IMR-90 (cell line): Measurements from ENCODE around the gene HORMAD2. TPM values are rescaled to one million over a fixed set of nuclear protein-coding genes. Genes with fewer than 3 reads are reported as not detected.

ENCODE experiments used
- ATAC-seq: fragments of 200-7000 bp; cut with Tn5 transposase; 2 replicates; pipeline ENCODE4 v1.9.1; 2020; ENCODE audit warnings: low read depth, mild to moderate bottlenecking, moderate library complexity
- BruUV-seq: library from RNA; stranded (reverse); fragments of 400-500 nt; replicated peaks from 2 replicates; lab custom pipeline; 2021; lab: Mats Ljungman, UMichigan
- CTCF ChIA-PET: fragments of 300-600 bp; formaldehyde crosslinking; extraction: SDS; loops from one replicate; lab custom pipeline; 2021; ENCODE audit warnings: antibody characterized with exemption; lab: Yijun Ruan, JAX
- POLR2A ChIA-PET: fragments of 300-600 bp; sonication (Branson Sonifier 250); formaldehyde crosslinking; loops from one replicate; lab custom pipeline; 2022; ENCODE audit warnings: antibody characterized with exemption; ENCODE audit not compliant: unreplicated experiment; lab: Charles Lee
- DNase-seq: peaks from one replicate; pipeline ENCODE4 v3.0.0; 2013
- H2AFZ ChIP-seq: replicated peaks from 2 replicates; pipeline ENCODE3; 2013; ENCODE audit warnings: low read length, mild to moderate bottlenecking; ENCODE audit not compliant: poor library complexity
- H2AK5ac ChIP-seq: 2 replicates; pipeline ENCODE4 v1.6.1; 2013; ENCODE audit warnings: low read depth, low read length, inconsistent platforms
- H2AK9ac ChIP-seq: replicated peaks from 2 replicates; pipeline ENCODE3; 2013; ENCODE audit warnings: mild to moderate bottlenecking, low read depth, low read length, moderate library complexity; ENCODE audit not compliant: poor library complexity
- H2BK120ac ChIP-seq: 2 replicates; pipeline ENCODE4 v1.6.1; 2013; ENCODE audit warnings: low read depth, low read length, inconsistent platforms
- H2BK15ac ChIP-seq: 3 replicates; pipeline ENCODE4 v1.6.1; 2013; ENCODE audit warnings: low read depth, low read length, inconsistent platforms
- H2BK20ac ChIP-seq: 2 replicates; pipeline ENCODE4 v1.6.1; 2013; ENCODE audit warnings: low read depth, mild to moderate bottlenecking, inconsistent platforms, low read length, moderate library complexity
- H2BK5ac ChIP-seq: 2 replicates; pipeline ENCODE4 v1.6.1; 2013; ENCODE audit warnings: mild to moderate bottlenecking, low read depth, low read length, inconsistent platforms; ENCODE audit not compliant: poor library complexity, severe bottlenecking
- H3K14ac ChIP-seq: replicated peaks from 2 replicates; pipeline ENCODE4 v1.6.1; 2013; ENCODE audit warnings: low read depth, low read length, inconsistent platforms
- H3K18ac ChIP-seq: 2 replicates; pipeline ENCODE4 v1.6.1; 2013; ENCODE audit warnings: low read depth, low read length, control low read depth
- H3K23ac ChIP-seq: 2 replicates; pipeline ENCODE4 v1.6.1; 2013; ENCODE audit warnings: low read depth, low read length, inconsistent platforms
- H3K27ac ChIP-seq: 2 replicates; pipeline ENCODE4 v1.5.1; 2013; ENCODE audit warnings: mild to moderate bottlenecking, control low read depth, low read length; ENCODE audit not compliant: insufficient read depth
- H3K27me3 ChIP-seq: 2 replicates; pipeline ENCODE4 v1.6.1; 2013; ENCODE audit warnings: low read length; ENCODE audit not compliant: control insufficient read depth, insufficient read depth
- H3K36me3 ChIP-seq: 2 replicates; pipeline ENCODE4 v1.6.1; 2013; ENCODE audit warnings: low read length, mixed read lengths; ENCODE audit not compliant: control insufficient read depth, insufficient read depth
- H3K4ac ChIP-seq: 2 replicates; pipeline ENCODE4 v1.6.1; 2013; ENCODE audit warnings: low read depth, low read length, inconsistent platforms
- H3K4me1 ChIP-seq: 2 replicates; pipeline ENCODE4 v1.6.1; 2013; ENCODE audit warnings: low read length, mixed read lengths; ENCODE audit not compliant: control insufficient read depth, insufficient read depth
- H3K4me2 ChIP-seq: 2 replicates; pipeline ENCODE4 v1.6.1; 2013; ENCODE audit warnings: low read depth, mild to moderate bottlenecking, control low read depth, low read length, moderate library complexity
- H3K4me3 ChIP-seq: 2 replicates; pipeline ENCODE4 v1.5.1; 2013; ENCODE audit warnings: low read depth, mild to moderate bottlenecking, control low read depth, low read length, moderate library complexity; ENCODE audit not compliant: insufficient read depth
- H3K56ac ChIP-seq: 2 replicates; pipeline ENCODE4 v1.6.1; 2013; ENCODE audit warnings: low read length, inconsistent platforms; ENCODE audit not compliant: insufficient read depth; ENCODE audit errors: extremely low read depth
- H3K79me1 ChIP-seq, 2 experiments: 2 replicates each; pipeline ENCODE4 v1.6.1; 2013; ENCODE audit warnings: low read length in 2 of 2, inconsistent platforms in 1 of 2, low read depth in 1 of 2
- H3K9ac ChIP-seq: 2 replicates; pipeline ENCODE4 v1.6.1; 2013; ENCODE audit warnings: low read depth, low read length, control low read depth
- H3K9me1 ChIP-seq: 2 replicates; pipeline ENCODE4 v1.6.1; 2013; ENCODE audit warnings: low read length, inconsistent platforms; ENCODE audit not compliant: insufficient read depth
- H3K9me3 ChIP-seq: 2 replicates; pipeline ENCODE4 v1.6.1; 2013; ENCODE audit warnings: low read length; ENCODE audit not compliant: control insufficient read depth, insufficient read depth
- H4K20me1 ChIP-seq: 2 replicates; pipeline ENCODE4 v1.6.1; 2013; ENCODE audit warnings: low read length, inconsistent platforms; ENCODE audit not compliant: insufficient read depth
- H4K5ac ChIP-seq: 2 replicates; pipeline ENCODE4 v1.6.1; 2013; ENCODE audit warnings: mild to moderate bottlenecking, low read depth, low read length, control low read depth
- H4K8ac ChIP-seq, 2 experiments: 2 replicates each; pipeline ENCODE4 v1.6.1; 2013; ENCODE audit warnings: low read depth in 2 of 2, low read length in 2 of 2, control low read depth in 1 of 2, inconsistent platforms in 1 of 2
- H4K91ac ChIP-seq: 2 replicates; pipeline ENCODE4 v1.6.1; 2013; ENCODE audit warnings: low read depth, low read length, inconsistent platforms; ENCODE audit not compliant: insufficient read depth
- CEBPB ChIP-seq: IDR thresholded peaks from 2 replicates; pipeline ENCODE4 v1.6.1; 2012; ENCODE audit warnings: low read depth, low read length, improper control_type of control experiment
- CHD1 ChIP-seq: IDR thresholded peaks from 2 replicates; pipeline ENCODE4 v1.6.1; 2012; ENCODE audit warnings: low read depth, low read length, improper control_type of control experiment
- MAFK ChIP-seq: IDR thresholded peaks from 2 replicates; pipeline ENCODE4 v1.6.1; 2012; ENCODE audit warnings: low read depth, low read length, improper control_type of control experiment
- MXI1 ChIP-seq: IDR thresholded peaks from 2 replicates; pipeline ENCODE4 v1.6.1; 2012; ENCODE audit warnings: low read depth, mild to moderate bottlenecking, low read length, moderate library complexity, borderline replicate concordance
- NFE2L2 ChIP-seq: fragments of 150-350 bp; IDR thresholded peaks from 2 replicates; pipeline ENCODE4 v1.6.1; 2016; ENCODE audit warnings: low read depth, mild to moderate bottlenecking, low read length
- POLR2A ChIP-seq: IDR thresholded peaks from 2 replicates; pipeline ENCODE4 v1.6.1; 2012; ENCODE audit warnings: mild to moderate bottlenecking, low read depth, low read length
- RAD21 ChIP-seq: IDR thresholded peaks from 2 replicates; pipeline ENCODE4 v1.6.1; 2012; ENCODE audit warnings: low read length, improper control_type of control experiment
- SMC3 ChIP-seq: fragments of 150-350 bp; IDR thresholded peaks from 2 replicates; pipeline ENCODE4 v1.6.1; 2016; ENCODE audit warnings: low read depth, mild to moderate bottlenecking, antibody characterized with exemption, low read length, moderate library complexity
- WGBS, 2 experiments: methylation state at CpG; one replicate each; pipeline versions ENCODE4 v1.1.5 to v1.1.7; 2013; ENCODE audit warnings: missing lambda C conversion rate in 2 of 2; ENCODE audit not compliant: insufficient read length in 1 of 2; ENCODE audit errors: extremely low coverage in 2 of 2; 5-methylcytosine and 5-hydroxymethylcytosine counted together
- dilution Hi-C: fragments of 300-500 bp; cut with HindIII; formaldehyde crosslinking; loops from one replicate; pipeline ENCODE4 v1.14.3; 2018; ENCODE audit warnings: low sequenced_read_pairs; ENCODE audit not compliant: unreplicated experiment
- in situ Hi-C: fragments of 300-500 bp; cut with MboI; formaldehyde crosslinking; loops from 3 replicates; pipeline ENCODE4 v1.14.3; 2019; ENCODE audit warnings: low sequenced_read_pairs, inconsistent platforms, mixed read lengths
- intact Hi-C: fragments of 100-400 bp; cut with micrococcal nuclease; formaldehyde crosslinking; loops from 2 replicates; pipeline ENCODE4 v1.10.0; 2022
- polyA plus RNA-seq, 3 experiments: library from polyadenylated mRNA; depleted of rRNA; stranded (reverse); fragments of >200 nt; gene quantifications; 2 replicates each; pipeline ENCODE4 v1.2.3, GENCODE V29; 2012; ENCODE audit warnings: low replicate concordance in 1 of 3
- total RNA-seq: library from RNA; depleted of rRNA; stranded (reverse); fragments of >200 nt; gene quantifications from 2 replicates; pipeline ENCODE4 v1.2.3, GENCODE V29; 2012

Gene HORMAD2
- total and polyA plus RNA-seq, 2 of the 4 experiments (the other 2 are of a cell fraction), result not detected

GRCh38 chr22:30195245-30196140 is 115.2 kb downstream of the HORMAD2 start:
- peak overlapping the region; percentile 100 for H4K5ac ChIP-seq
- ChIA-PET CTCF (interaction anchor here (1.4 kb wide), 2 partner anchors 10 to 87 kb away, joined by 4 to 7 read pairs; no protein-coding TSS in a partner anchor), POLR2A (interaction anchor here (0.6 to 2.3 kb wide), 8 partner anchors 10 to 78 kb away, joined by 3 to 15 read pairs (median 6); no protein-coding TSS in a partner anchor)
- ATAC-seq (peak; percentile 43), DNase-seq (peak; percentile 64)
- H3K56ac ChIP-seq, result peak overlapping the region; percentile 98
- H3K23ac ChIP-seq, result peak overlapping the region; percentile 87
- no peaks in the 10 kb centered on the region for H3K79me1 ChIP-seq
- BruUV-seq, result TSS peak; percentile 94
- 0% methylated on average over 2 of the region's 5 CpGs; no CpG with 5 or more reads in 1 of the 2 experiments for WGBS, 2 experiments
- TF ChIP-seq RAD21, result peak; percentile 40
- 0 out of 2 replicates have a peak, but pooled peaks have one; percentile 27 for TF ChIP-seq MXI1
- no peak for TF ChIP-seq MAFK
- TF ChIP-seq CEBPB, result peak; percentile 64
- TF ChIP-seq SMC3, result peak; percentile 28
- no peak for TF ChIP-seq NFE2L2
- TF ChIP-seq CHD1, result peak; percentile 19; the same call in 1 of the 2 replicates
- TF ChIP-seq POLR2A, result peak; percentile 31
- H3K27me3 ChIP-seq, result no peaks in the 10 kb centered on the region
- peak overlapping the region; percentile 100 for H4K91ac ChIP-seq
- no peak overlapping the region for H3K4me3 ChIP-seq
- H3K4me2 ChIP-seq, result peak overlapping the region; percentile 40; the same call in 1 of the 2 replicates
- H2AK9ac ChIP-seq, result peak overlapping the region; percentile 92
- peak overlapping the region; percentile 99 for H2BK5ac ChIP-seq
- peaks cover 24% of the 10 kb centered on the region for H3K9me1 ChIP-seq
- in situ Hi-C loops (no loop called here), dilution Hi-C loops (no loop called here), intact Hi-C loops (loop anchor here (1.0 to 5.0 kb wide), 3 partner anchors 10 to 81 kb away; no protein-coding TSS in a partner anchor)
- peak overlapping the region; percentile 100 for H3K18ac ChIP-seq
- no peaks in the 10 kb centered on the region for H3K9me3 ChIP-seq
- peaks cover 4% of the 10 kb centered on the region; the same call in 1 of the 2 replicates for H4K20me1 ChIP-seq
- peak overlapping the region; percentile 96 for H2BK15ac ChIP-seq
- H3K36me3 ChIP-seq, result no peaks in the 10 kb centered on the region
- H3K14ac ChIP-seq, result peak overlapping the region; percentile 98
- H3K4me1 ChIP-seq, result peaks cover 32% of the 10 kb centered on the region
- peak overlapping the region; percentile 97 for H3K4ac ChIP-seq
- H2AK5ac ChIP-seq, result peak overlapping the region; percentile 89
- peak overlapping the region; percentile 58 for H3K9ac ChIP-seq
- H2AFZ ChIP-seq, result no peak overlapping the region
- H3K27ac ChIP-seq, result peak overlapping the region; percentile 96
- peak overlapping the region; percentile 99 for H2BK20ac ChIP-seq
- H2BK120ac ChIP-seq, result peak overlapping the region; percentile 99
- H4K8ac ChIP-seq, result peak overlapping the region; percentile 87 to 92
